Measurements from ENCODE around the gene DIRAS1.

Gene DIRAS1

DNA sequence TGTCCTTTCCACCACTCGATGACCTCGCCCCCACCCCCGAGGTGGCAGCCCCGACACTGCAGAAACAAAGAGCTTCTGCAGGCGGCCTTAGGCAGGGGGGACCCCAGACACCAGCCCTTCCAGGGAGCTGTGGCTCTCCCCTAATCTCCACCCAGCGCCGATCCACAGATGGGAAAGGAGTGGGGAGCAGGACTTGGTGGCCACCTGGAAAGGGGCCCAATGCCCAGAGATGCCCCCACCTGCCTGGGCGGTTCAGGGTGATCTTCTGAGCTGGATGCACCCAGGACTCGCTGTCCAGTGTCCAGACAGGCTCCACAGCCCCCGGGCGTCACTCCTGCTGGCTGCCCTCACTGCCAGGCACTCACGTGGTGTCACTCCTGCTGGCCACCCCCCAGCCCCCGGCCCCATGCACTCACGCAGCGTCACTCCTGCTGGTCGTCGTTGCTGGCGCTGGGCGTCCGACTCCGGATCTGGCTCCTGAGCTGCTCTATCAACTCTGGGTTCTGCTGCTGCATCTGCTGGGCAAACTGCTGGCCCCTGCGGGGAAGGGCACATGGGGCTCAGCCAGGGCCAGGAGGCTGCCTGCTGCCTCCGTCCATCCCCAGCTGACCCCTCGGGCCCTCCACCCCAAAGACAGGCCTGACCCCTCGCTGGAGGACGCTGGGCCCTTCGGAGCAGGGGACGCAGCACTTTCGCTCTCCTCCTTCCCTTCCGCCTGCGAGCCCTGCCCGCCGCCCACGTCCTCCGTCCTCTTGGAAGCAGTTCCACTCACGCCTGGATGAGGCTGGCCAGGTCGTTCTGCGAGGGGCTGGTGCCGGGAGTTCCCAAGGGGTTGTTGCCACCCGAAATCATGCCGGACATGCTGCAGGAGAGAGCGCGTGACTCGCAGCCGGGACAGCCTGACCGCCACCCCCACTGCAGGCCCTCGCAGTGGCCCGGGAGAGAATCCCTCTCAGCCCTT, 36.0 kb upstream of the DIRAS1 start:
- no peaks in the 10 kb centered on the region for H3K27me3 ChIP-seq
- peaks cover 74% of the 10 kb centered on the region for H3K36me3 ChIP-seq
- H3K9me3 ChIP-seq = no peaks in the 10 kb centered on the region
- no peak for DNase-seq
- TF ChIP-seq CTCF (IDR thresholded peaks at IDR 0.05; ENCODE audit: low read depth, low read length) = no peak
- H3K4me3 ChIP-seq (ENCODE audit: low read depth, low read length) = no peak overlapping the region
- H3K4me1 ChIP-seq = no peaks in the 10 kb centered on the region

- Histone ChIP-seq H3K36me3 (peaks cover 70% of the 10 kb centered on the region), H3K4me3 (ENCODE audit: low read depth, low read length) (no peak overlapping the region), H3K9me3 (no peaks in the 10 kb centered on the region), H3K4me1 (no peaks in the 10 kb centered on the region), H3K27me3 (no peaks in the 10 kb centered on the region)
- DNase-seq = no peak
- TF ChIP-seq CTCF (IDR thresholded peaks at IDR 0.05; ENCODE audit: low read depth, low read length) = no peak
Measured at GRCh38 chr19:2756477-2756876, 35.3 kb upstream of the DIRAS1 start.

DNA sequence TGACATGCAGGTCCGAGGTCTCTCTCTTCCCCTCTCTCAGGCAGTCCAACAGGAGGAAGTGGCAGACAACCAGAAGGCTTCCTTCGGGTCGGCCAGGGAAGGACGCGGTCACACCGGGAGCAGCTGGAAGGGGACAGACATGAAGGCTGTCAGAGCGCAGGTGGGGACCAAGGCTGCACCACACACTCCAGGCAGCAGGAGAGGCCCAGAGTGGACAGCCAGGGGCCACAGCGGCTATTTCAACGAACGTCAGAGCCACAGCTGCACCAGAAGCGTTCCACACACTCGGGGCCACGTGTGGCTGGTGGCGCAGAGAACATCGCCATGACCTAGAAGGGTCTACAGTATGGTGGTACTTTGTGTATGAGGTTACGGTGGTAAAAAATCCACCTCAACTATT, 34.6 kb upstream of the DIRAS1 start:
- no peak for DNase-seq
- H3K9me3 ChIP-seq = no peaks in the 10 kb centered on the region
- H3K4me3 ChIP-seq (ENCODE audit: low read depth, low read length) = no peak overlapping the region
- H3K4me1 ChIP-seq = no peaks in the 10 kb centered on the region
- no peak for TF ChIP-seq CTCF (IDR thresholded peaks at IDR 0.05; ENCODE audit: low read depth, low read length)
- H3K27me3 ChIP-seq = no peaks in the 10 kb centered on the region
- peaks cover 64% of the 10 kb centered on the region for H3K36me3 ChIP-seq

DNA sequence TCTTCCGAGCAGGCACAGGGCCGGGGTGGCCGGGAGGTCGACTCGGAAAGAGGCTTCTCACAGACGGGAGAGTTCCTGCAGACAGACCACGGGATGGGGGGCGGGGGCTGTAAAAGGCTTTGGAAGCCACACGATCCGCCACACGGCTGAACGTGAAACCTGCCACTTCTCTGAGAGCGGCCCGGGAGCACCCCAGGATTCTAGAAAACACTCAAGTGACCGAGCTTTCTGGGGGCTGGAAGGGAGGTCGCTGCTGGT, 34.2 kb upstream of the DIRAS1 start:
- peaks cover 60% of the 10 kb centered on the region for H3K36me3 ChIP-seq
- no peaks in the 10 kb centered on the region for H3K9me3 ChIP-seq

DNA sequence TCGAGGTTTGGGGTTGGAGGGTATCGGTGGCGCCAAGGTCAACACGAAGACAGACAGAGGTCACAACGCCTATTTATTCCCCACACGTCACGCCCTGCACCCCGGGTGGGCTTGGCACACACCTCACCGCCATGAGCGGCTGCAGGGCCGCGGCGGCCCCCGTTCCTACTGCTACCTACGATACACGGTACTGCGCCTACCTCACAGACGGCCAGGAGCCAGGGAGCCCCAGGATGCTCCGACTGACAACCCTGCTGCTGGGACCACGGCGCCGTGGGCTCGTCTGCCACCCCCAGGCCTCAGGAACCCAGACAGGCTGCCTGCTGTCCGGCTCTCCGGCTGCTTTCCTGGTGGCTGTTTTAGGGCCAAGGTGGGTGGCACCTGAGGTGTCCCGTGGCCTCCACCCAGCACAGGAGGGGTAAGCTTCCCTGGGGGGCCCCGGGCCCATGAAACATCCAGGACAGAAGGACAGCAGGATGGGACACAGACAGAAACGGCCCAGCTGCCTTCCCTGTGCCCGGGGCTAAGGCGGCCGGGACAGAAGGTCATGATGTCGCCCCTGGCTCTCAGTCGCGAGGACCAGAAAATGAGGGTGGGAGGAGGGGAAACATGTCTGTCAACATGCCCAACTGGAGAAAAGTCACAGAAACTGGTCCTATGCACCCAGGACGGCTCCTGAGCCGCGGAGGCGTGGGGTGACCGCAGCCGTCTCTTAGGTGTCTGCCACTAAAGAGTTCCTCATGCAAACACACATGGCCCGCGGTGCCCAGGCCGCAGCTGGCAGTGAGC, 33.7 kb upstream of the DIRAS1 start:
- H3K36me3 ChIP-seq = peaks cover 57% of the 10 kb centered on the region
- no peak for DNase-seq
- TF ChIP-seq CTCF (IDR thresholded peaks at IDR 0.05; ENCODE audit: low read depth, low read length) = no peak
- no peak overlapping the region for H3K4me3 ChIP-seq (ENCODE audit: low read depth, low read length)
- no peaks in the 10 kb centered on the region for H3K9me3 ChIP-seq
- H3K27me3 ChIP-seq = no peaks in the 10 kb centered on the region
- no peaks in the 10 kb centered on the region for H3K4me1 ChIP-seq

More for the DNA sequence above, 34.2 kb upstream of the DIRAS1 start:
- Histone ChIP-seq H3K4me3 (ENCODE audit: low read depth, low read length) (no peak overlapping the region), H3K27me3 (no peaks in the 10 kb centered on the region), H3K4me1 (no peaks in the 10 kb centered on the region)
- no peak for DNase-seq
- no peak for TF ChIP-seq CTCF (IDR thresholded peaks at IDR 0.05; ENCODE audit: low read depth, low read length)

GRCh38 chr19:2751438-2751830, 30.3 kb upstream of the DIRAS1 start:
- Histone ChIP-seq H3K36me3 (peaks cover 25% of the 10 kb centered on the region), H3K4me3 (ENCODE audit: low read depth, low read length) (no peak overlapping the region), H3K27me3 (no peaks in the 10 kb centered on the region), H3K9me3 (no peaks in the 10 kb centered on the region), H3K4me1 (no peaks in the 10 kb centered on the region)
- no peak for TF ChIP-seq CTCF (IDR thresholded peaks at IDR 0.05; ENCODE audit: low read depth, low read length)
- no peak for DNase-seq

All from BE2C (cell line).